HG02763 (cell line): ENCODE data around the gene TNFRSF13B.
"Not testable (repeated sequence)": the region's sequence is repeated elsewhere in the genome, so short reads cannot be mapped to it uniquely, and the experiment has no call there.

Source experiments
- ATAC-seq: cut with Tn5 transposase; IDR thresholded peaks from one replicate; pipeline ENCODE4 v1.9.1; 2021; ENCODE audit warnings: mild to moderate bottlenecking, moderate library complexity; ENCODE audit not compliant: unreplicated experiment

The TNFRSF13B gene

DNA sequence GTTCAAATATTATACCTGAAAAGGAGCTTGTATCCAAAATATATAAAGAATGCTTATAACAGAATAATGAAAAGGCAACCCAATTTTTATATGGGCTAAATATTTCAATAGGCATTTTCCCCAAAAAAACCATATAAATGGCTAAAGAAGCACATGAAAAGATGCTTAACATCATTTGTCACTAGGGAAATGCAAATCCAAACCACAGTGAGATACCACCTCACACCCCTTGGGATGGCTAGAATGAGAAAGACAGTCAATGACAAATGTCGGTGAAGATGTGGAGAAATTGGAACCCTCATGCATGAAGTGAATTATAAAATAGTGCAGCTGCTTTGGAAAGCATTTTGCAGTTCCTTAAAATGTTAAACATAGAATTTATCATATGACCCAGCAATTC is 3.1 kb downstream of the TNFRSF13B start:
- no peak for ATAC-seq

DNA sequence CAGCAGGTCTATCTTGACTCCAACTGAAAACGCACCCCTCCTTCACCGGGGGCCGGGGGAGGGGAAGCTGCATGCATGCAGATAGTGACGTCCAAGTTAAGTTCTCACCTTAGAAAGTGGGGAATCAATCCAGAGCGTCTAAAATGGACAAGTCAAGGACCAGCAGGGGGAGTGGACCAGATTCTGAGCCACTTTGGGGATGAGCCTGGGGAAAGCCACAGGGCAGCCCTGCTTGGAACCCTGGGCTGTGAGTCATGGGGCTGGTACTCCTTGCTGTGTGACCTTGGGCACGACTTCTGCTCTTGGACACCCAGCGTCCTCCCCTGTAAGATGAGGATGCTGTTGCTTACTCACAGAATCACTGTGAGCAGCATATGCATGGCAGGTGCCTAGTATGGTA is 9.1 kb downstream of the TNFRSF13B start:
- ATAC-seq: no peak

DNA sequence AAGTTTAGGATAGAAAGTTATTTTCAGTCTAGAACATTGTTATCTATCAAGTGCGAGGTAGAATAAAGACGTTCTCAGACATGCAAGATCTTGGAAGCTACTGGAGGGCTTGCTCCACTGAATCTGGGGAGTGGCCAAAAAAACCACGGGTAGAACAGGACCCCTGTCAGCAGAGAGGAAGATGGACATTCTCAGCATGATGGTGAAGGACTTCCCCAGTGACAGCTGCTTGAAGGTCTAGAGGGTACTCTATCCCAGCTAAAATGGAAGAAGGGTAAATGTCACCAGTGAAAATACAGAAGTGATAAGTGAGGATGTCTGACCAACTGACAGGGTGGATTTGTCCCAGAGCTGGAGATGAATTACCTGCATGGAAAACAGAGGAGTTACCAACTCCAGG is 10.1 kb downstream of the TNFRSF13B start:
- no peak for ATAC-seq

DNA sequence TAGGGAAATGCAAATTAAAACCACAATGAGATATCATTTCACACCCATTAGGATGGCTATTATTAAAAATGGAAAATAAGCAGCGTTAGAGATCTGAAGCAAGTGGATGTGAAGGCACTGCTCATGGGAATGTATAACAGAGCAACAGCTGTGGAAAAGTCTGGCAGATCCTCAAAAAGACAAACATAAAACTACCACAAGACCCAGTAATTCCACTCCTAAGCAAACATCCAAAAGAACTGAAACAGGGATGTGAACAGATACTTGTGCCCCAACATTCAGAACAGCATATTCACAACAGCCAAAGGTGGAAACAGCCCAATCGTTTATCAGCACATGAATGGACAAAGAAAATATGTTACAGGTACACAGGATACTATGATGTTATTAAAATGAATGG is 10.9 kb downstream of the TNFRSF13B start:
- not testable (repeated sequence) for ATAC-seq

DNA sequence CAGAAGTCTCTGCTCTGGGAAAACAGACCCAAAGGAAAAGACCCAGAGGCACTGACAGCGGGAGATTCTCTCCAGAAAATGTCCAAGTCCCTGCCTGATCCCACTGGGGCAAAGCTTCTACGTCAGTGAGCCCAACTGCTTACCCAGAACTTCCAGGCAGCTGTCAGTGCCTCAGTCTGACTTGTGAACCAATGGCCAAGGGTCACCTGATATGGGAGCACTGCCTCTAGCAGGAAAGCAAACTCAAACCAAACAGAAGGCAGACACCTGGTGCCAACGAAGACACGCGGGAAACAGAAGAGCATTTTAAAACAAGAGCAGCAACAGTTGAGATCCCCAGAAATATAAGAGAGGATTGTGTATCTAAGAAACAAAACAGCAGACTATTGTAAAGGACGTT is 16.9 kb downstream of the TNFRSF13B start:
- ATAC-seq: not testable (repeated sequence)

DNA sequence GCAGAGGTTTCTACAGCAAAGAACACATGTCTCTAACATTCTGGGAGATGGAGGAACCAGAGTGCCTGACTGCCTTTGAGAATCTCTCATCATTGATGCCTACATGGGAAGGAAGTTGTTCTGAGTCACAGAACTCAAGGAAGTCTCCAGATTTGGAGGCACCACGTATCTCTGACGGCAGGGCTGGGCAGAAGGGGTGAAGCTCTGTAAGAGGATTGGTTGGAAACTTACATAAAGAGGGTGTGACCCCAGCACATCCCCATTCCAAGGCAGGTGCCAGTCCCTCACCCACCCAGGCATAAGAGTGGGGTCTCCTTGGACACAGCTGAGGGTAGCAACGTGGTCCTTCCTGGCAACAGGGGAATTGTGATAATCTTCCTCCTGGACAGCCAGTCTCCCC is 17.4 kb downstream of the TNFRSF13B start:
- no peak for ATAC-seq

DNA sequence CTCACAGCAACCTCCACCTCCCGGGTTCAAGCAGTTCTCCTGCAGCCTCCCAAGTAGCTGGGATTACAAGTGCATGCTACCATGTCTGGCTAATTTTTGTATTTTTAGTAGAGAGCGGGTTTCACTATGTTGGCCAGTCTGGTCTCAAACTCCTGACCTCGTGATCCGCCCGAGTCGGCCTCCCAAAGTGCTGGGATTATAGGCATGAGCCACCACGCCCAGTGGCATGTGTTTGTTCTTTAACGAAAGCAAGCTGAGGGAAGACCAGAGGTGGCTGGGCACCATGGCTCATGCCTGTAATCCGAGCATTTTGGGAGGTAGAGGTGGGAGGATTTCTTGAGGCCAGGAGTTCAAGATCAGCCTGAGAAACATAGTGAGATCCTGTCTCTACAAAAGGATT is 18.1 kb downstream of the TNFRSF13B start:
- no peak for ATAC-seq

DNA sequence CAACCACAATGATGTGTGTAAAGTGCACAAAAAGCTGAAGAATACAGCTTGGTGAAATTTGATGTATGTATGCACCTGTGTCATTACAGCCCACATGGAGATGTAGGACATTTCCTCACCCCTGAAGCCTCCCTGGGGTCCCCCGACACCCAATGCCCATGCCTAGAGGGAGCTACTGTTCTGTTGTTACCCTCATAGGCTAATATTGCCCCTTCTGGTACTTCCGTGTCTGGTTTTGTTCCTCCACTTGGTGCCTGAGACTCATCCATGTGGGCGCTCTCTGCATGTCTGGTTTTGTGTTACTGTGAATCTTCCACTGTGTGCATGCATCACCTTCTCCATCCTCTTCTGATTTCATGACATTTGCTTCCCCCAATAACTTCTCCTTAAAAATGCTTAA is 18.6 kb downstream of the TNFRSF13B start:
- no peak for ATAC-seq

DNA sequence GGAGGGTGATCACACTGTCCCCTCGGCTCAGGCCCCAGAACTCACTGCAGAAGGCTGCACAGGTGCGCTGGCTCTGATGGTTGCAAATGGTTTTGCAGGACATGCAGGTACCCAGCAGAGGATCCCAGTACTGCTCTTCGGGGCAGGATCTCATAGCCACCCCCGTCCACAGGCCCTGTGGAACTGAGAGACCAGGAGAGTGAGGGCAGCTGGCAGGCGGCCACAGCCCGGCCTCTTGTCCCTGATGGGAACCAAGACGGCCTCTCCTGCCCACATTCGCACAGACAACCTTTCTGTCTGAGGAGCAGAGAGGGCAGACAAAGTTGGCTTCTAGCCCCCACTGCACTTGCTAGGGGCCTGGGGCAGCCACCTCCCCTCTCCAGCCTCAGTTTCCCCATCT is 19.5 kb downstream of the TNFRSF13B start:
- ATAC-seq: no peak

DNA sequence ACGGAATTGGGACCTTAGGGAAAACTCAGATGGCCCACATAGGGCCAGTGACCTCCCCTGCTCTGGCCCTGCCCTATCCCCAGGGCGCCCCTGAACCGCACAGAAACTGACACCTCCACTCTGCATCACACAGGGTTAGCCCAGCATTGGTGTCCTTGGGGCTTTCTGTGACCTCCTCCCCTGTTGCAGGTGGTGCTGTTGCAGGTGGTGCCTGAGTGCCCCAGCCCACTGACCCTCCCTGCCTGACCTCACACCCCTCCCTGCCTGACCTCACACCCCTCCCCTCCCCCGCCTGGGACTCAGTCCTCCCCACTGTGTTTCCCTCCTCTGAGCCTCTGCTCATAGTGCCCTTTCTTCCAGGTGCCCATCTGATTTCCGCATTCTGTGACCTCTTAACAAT is 21.4 kb downstream of the TNFRSF13B start:
- no peak for ATAC-seq

DNA sequence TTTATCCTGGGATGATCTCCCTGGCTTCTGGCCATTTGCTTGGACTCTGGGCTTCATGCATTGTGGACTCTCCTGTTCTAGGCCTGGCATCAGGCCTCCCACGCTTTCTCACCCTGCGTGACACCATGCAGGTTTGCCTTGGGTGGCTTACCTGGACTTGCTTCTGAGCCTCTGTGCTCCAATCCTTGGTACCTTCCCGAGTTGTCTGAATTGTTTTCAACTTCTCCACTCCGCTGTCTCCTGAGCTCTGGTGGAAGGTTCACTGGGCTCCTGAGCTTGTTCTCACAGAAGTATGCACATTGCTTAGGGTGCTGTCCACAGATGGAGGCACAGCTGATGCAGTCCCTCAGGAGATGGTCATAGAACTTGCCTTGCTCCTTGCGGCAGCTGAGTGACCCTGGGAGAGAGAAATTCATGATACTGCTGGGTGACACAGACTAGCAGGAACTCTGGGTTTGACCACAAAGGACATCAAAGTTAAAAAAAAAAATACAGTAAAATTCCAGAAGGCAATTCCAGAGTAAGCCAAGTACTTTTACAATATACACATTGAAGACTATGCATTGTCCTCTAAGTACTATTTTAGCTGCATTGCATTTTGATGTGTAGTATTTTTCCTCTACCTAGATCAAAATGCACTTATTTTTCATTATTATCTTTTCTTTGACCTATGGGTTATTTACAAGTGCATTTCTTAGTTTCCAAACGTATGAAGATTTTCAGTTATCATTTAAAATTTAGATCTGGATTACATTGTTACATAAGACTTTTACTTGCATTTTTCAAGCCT is 23.1 kb downstream of the TNFRSF13B start:
- ATAC-seq: no peak

DNA sequence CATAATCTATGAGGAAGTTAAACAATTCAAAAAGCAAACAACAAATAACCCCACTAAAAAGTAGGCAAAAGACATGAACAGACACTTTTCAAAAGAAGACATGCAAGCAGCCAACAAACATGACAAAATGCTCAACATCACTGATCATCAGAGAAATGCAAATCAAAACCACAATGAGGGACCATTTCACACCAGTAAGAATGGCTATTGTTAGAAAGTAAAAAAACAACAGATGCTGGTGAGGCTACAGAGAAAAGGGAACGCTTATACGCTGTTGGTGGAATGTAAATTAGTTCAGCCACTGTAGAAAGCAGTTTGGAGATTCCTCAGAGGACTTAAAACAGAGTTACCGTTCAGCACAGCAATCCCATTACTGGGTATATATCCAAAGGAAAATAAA is 24.4 kb downstream of the TNFRSF13B start:
- peak; percentile 49 for ATAC-seq

DNA sequence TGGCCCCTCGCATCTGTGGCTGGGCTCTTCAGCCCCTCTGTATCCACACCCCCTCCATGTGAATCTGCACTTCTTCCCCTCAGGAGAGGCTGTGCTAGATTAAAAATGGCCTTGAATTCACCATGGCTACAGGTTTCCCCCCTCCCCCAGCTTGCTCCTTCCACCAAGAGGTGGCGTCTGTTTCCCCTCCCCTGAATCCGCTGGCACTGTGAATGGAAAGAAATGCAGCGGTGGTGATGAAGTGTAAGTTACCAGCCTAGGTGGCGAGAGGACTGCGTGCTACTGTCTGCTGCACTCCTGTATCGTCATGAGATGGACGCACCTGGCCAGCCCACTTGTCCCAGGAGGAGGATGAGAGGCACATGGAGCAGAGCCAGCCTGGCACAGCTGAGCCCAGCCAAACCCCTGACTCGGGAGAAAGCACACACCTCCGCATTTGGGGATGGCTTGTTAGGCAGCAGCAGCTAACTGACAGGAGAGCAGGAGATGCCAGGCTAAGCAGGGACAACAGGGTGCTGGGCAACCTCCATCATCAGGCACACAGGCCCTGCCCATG is 26.2 kb downstream of the TNFRSF13B start:
- ATAC-seq: no peak

DNA sequence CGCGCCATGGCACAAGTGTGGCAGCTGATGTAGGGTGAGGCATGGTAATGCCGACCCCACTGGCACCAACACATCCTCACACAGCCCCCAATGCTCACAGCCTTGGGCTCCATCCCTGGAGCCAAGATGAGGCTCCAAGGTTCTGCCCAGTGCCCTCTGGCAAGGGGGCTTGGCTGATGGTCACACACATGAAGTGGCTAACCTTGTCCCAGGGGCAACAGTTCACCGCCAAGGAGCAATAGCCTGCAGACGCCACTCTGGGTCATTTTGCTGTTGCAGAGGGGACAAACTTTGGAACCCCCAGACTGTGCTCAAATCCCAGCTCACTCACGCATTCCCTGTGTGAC is 26.8 kb downstream of the TNFRSF13B start:
- ATAC-seq: no peak

DNA sequence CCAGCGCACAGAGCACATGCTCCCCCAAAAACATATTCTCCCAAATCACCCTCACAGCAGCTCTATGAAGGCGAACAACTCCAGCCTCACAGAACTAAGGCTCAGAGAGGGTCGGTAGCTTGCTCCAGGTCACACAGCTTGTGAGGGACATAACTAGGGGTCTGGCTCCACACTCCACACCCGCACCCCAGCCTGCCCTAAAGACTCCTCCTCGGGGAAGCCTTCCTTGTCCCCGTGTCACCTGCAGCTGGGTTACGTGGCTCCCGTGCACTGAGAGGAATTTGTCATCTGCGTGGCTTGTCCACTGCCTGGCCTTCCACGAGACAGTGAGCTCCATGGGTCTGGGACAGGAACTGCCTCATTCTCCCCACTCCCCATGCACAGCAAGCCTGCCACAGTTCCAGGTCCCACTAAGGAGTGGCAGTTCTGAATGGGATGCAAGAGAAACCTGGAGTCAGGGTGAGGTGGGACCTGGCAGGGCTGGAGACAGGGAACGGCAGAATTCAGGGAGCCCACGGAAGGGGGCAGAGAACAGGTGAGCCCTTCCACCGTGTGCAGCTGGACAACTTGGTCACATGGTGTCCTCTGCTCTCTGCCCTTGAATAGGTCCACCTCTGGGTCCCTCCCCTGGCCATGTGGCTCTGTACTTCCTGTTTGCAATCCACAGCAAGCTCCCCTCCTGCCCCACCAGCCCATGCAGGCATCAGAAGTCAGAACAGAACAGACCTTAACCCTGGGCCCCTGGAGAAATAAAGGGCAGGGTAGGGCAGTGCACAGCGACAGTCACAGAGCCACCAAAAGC is 27.4 kb downstream of the TNFRSF13B start:
- ATAC-seq: no peak

DNA sequence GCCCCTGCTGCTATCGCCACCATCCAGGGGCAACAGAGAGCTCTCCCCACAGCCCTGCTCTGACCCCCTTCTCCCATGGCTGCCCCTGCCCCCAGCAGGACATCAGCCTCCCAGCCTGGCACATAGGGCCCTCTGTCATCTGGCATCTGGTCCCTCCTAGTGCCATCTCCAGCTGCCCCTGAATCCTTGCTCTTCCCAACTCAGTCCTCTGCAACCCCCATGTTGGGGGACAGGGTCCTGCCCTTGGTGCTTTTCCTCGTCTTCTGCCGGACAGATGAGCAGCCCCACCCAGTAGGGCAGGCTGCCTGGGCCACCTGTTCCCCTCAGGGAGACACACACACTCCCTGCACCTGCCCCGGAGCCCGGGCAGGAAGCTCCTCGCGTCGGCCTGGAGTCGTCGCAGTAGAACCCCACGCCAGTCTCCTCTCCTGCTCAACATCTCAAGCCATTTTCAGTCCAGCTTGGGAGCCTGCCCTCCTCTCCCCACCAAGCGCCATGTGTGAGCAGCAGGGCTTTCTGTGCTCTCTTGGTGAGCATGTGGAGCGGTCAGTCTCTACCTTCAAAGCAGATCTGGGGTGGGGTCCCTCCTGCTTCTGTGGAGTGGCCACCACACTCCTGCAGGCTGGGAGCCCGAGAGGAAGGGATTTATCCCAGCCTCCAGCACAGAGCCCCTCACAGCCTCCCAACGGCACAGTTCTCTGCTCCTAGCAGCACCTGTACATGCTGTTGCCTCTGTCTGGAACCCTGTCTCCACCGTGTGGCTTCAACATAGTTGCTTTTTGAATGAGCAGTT is 28.2 kb downstream of the TNFRSF13B start:
- ATAC-seq: no peak

DNA sequence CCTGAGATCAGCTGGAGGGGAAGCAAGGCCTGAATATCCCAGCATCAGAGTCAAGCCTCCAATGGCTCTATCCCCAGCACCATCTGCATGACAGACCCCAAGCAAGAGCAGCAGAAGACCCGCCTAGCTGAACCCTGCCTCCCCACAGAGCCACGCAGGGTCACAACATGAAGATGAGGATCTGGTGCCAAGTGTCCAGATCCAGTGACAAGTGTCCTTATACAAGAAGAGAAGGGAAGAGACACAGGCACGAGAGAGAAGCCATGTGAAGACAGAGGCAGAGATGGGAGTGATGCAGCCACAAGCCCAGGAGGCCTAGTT is 28.9 kb downstream of the TNFRSF13B start:
- no peak for ATAC-seq

DNA sequence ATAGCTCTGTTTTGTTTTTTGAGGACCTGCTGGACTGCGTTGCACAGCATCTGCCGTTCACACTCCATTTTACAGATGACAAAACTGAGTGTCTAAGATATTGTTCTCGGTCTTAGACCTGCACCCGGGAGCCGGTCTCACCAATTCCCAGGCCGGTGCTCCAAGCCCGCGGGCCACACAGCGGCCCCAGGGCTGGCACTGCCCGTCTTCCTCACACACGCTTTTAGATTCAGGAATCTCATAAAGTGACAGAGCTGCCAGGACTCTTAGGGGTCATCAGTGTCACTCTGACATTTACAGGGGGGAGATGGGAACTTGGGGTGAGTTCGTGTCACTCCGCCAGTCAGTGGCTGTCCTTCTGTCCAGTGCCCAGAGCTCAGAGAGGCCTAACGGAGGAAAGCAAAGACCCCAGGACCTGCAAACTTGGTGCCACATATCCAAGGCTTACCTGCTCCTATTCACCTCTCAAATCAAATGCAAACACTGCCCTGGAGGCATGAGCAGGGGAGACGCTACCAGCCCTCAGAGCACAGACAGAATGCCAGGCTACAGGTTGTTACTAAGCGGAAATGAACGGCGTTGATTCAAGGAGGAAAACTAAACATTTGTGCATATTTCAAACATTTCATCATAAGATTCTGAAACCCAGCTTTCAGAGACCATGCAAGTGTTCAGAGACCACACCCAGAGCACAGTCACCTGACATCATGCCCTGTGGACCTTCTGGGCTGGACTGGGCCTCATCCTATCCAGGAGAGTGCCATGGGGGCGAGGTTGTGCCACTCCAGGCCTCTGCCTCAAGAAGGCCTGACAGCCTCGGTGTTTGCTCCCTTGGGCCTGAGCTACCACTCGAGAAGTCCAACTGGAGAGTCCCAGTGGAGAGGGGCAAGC is 29.5 kb downstream of the TNFRSF13B start:
- ATAC-seq: no peak

DNA sequence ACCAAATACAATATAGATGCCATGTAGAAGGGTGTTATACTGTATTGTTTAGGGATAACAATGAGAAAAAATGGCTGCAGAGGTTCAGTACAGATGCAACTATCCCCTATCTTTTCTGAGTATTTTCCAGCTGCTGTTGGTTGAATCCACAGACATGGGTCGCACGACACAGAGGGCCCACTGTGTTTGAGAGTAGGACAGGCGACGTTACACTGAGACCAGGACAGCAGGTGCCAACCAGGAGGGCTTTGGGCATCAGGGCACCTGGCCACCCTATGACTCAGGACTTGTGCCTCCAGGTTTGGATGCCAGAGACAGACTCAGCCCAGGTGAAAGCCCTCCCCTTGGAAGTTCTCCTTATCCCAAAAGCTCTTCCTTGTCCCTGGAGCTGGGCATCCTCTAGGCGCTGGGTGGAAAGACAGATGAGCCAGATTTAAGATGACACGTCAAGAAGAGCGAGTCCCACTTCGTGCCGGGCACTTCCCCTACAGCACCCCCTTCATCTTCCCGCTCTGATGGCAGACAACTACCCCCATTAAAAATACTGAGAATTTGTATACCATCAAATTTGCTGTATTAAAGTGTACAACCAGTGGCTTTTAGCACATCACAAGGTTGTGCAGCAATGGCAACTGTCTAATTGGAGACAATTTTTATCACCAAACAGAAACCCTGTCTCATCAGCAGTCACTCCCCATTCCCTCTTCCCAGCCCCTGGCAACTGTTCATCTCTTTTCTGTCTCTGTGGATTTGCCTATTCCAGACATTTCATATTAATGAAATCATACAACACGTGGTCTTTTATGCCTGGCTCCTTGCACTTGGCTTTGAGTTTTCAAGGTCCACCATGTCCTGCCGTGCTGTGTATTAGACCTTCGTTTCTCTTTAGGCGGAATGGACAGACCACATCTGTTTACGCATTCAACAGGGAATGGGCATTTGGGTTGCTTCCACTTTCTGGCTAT is 30.6 kb downstream of the TNFRSF13B start:
- no peak for ATAC-seq
